HG03196 (cell line): Measurements from ENCODE around the gene ERG.

Experiments used
- ATAC-seq: cut with Tn5 transposase; IDR thresholded peaks from one replicate; pipeline ENCODE4 v1.9.1; 2021; ENCODE audit not compliant: unreplicated experiment

The ERG gene, protein sequence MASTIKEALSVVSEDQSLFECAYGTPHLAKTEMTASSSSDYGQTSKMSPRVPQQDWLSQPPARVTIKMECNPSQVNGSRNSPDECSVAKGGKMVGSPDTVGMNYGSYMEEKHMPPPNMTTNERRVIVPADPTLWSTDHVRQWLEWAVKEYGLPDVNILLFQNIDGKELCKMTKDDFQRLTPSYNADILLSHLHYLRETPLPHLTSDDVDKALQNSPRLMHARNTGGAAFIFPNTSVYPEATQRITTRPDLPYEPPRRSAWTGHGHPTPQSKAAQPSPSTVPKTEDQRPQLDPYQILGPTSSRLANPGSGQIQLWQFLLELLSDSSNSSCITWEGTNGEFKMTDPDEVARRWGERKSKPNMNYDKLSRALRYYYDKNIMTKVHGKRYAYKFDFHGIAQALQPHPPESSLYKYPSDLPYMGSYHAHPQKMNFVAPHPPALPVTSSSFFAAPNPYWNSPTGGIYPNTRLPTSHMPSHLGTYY

DNA sequence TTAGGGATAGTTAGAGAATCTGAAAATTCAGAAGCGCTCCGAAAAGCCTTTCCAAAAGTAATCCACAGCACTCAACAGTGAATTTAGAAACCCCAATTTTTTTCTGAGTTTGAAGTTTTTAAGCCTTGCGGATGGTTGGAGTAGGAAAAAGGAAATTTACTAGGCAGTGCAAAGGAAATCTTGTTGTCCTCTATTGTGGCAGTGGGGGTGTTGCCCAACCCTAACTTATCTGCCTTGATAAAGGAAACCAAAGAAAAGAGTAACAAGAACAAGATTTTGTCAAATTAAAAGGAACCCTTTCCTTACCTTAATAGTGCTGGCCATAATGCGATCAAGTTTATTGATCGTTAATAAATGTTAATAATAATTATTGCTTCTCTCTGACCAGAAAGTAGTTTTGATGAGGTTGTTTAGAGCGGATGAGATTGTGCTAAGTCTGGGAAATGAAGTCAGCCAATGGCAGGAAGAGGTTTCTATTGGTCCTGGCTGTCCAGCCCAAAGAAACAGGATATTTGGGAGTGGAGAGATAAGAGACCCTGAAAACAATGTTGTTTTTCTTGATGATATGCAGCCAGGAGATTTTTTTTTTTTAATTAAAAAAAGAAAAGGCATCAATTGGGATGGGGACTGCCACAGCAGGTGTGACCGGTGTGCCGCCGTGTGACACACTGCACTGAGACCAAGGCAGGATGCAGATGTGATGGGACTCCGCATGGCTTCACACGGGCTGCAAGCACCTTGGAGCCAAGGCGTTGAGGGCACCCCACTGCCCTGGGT, at the start of gene ERG:
TSS of gene ERG (minus strand) at position 421 of the 777 bp plus-strand sequence. CDS start at position 324, 97 bp downstream.
- no peak for ATAC-seq

GRCh38 chr21:38544661-38545060, 46.4 kb upstream of the ERG start:
- no peak for ATAC-seq

DNA sequence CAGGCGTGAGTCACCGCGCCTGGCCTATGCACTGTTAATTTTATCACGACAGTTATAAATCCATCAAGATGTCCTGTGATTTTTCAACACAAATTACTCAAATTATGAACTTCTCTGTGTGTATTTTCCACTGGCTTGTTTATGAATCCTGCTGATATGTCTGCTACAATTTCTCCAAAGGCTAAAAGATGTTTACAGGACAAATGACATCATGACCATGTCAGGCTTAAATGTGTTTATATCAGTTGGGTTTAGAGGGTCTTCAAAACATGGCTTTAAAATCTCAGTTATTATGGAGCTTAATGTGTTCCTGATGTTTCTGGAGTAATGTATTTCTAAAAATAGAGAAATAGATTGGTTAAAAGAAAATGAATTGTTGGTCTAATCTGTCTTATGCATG, 44.0 kb upstream of the ERG start:
- ATAC-seq = no peak

- no peak for ATAC-seq
Measured at GRCh38 chr21:38538353-38538752, 40.1 kb upstream of the ERG start.

DNA sequence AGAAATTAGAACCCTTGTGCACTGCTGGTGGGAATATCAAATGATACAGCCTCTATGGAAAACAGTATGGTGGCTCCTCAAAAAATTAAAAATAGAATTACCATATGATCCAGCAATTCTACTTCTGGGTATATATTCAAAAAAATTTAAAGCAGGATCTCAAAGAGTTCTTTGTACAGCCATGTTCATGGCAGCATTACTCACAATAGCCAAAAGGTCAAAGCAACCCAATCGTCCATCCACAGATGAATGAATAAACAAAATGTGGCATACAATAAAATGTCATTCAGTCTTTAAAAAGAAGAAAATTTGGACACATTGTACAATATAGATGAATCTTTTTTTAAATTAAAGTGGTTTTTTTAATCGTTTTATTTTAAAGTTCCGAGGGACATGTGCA, 36.3 kb upstream of the ERG start:
- no peak for ATAC-seq

- ATAC-seq = no peak
Measured at GRCh38 chr21:38533887-38534286, 35.6 kb upstream of the ERG start.

DNA sequence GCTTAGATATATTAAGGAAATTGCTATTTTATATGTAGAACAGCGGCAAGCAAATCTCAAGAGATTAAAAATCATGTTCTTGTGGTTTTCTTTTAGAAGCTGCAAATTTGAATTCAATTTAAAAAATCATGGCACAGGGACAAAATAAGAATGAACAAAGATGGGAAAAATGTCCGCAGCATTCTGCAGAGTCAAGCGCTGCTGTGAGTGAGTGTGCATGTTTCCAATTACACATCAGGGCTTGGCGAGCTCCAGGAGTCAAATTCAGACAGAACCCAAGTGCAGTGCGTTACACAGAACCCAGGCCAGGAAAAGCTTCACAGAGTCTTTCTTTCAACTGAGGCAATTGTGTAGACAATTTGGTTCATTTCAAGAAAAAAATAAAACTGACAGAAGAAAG, 33.3 kb upstream of the ERG start:
- ATAC-seq = no peak

DNA sequence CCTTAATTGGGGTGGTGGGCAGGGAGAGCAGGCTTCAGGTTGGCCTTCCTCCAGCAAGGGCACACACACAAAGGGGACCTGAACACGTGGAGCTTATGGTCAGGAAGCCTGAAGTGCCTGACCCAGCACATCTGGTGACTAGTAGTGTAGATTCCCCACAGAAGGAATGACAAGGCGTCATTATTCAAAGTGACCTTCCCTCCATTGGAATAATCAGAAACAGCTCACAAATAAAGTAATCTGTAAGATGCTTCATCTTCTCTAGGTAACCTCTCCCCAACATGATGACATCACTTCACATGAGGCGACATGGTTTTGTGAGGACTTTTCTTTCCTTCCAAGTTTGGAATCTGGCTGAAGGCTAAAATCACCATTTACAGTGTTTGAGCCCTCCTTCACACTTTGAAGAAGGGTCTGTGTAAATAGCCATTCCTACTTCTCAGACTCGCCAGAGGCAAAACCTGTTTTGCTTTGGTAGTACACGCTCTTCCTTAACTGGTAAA, 32.8 kb upstream of the ERG start:
- ATAC-seq = no peak

- ATAC-seq = no peak
Measured at GRCh38 chr21:38527737-38528136, 29.5 kb upstream of the ERG start.

GRCh38 chr21:38525454-38525853, 27.2 kb upstream of the ERG start:
- no peak for ATAC-seq

- ATAC-seq = no peak
Measured at GRCh38 chr21:38524168-38525153, 26.2 kb upstream of the ERG start.

DNA sequence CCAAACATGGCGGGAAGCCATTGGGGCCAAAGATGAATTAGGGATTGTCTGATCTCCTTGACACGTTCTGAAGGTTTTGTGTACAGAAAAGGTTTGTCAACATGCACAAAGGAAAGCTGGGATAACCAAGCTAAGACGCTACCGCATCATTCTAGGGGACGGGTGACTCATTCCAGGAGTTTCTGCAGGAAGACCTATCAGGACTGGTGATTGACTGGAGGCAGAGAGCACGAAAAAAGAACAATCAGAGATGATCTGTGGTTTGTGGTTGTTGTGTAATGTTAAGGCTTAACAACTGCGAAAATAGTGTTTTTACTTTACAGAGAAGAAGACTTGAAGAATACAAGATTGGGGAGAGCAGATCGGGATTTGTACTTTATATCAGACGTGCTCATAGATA, 22.2 kb upstream of the ERG start:
- ATAC-seq = no peak

- no peak for ATAC-seq
Measured at GRCh38 chr21:38511662-38512243, 13.5 kb upstream of the ERG start.

DNA sequence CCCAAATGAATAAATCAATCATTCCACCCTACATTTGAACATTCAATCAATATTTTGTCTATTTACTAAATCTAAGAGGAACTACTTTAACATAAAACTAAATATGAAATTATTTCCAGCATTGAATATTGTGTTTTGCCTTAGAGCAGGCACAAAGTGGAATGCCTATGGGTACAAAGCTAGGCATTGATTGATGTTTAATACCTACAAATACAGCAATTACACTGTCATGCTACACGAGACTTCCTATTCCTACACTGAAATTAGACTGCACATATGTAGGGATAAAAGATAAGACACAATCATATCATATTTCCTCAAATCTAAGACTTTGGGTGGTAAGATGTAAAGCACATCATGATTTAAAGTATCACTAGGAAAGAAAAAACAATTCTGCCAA, 12.9 kb upstream of the ERG start:
- ATAC-seq = no peak

DNA sequence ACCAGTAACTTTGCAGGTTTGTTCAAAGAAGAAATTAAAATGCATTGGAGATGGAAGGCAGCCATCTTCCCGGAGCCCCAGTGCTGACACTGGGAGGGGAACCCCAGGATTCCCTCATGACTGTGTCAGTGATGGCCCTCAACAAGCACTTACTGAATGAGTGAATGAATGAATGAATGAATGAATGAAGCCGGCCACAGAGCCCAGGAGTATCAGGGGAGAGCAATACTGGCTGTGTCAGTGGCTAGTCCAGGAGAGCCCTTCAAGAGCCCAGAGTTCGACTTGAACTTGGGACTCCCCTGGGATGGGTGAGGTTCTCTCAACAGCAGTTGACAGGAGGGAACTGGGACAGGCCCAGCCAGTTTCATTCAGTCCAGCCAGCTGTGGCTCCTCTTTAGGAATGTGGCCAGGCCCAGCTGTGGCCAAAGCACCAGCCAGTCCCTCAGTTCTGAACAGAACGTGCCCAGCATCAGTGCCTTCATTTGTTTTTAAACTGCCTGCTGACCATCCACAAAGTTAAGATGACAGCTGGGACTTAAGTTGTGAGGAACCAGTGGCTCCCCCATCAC, 9.2 kb upstream of the ERG start:
- ATAC-seq = no peak

DNA sequence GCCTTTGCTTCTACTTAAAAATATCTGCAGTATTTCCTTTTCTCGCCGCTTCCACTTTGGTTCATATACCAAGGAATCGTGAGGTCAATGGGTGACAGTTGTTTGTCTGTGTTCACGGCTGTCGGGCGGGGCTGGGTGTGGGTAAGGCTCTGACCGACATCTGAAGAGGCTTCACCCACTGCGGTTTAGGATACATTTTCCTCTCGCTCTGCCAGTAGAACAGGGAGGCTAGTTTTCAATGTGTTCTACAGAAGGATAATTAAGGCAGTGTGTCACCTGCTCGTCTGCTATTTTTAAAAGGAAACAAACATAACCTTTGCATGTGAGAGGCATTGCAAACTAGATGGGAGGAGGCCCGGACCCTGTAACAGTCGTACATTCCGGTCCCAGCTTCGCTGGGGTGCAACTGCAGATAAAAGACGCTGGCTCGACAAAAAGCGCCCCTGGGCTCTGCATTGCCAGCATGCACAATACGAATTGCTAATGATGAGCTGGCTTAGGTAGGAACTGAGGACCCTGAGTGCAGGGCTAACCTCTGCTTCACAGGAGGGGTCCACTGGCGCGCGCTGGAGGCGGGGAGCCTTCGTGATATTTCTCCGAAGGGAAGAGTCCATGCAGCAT, 8.5 kb upstream of the ERG start:
- ATAC-seq = no peak

GRCh38 chr21:38505654-38506523, 7.6 kb upstream of the ERG start:
- ATAC-seq = no peak

DNA sequence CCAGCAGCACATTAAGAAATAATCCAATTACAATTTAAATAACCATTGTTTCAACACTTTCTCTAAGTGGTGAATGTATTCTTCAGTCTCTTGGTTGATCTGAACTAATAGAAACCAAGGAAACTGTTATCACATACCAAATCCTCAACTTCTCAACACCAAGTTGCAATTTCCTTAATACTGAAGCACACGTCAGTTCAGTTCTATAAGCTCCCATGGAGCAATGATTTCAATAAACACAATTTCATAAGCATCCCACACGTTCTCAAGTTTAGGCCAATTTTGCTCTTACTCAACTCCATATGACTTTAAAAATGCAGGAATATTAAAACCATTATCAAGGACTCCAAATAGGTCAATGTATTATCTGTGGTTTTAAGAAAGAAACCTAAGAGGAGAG, 5.8 kb upstream of the ERG start:
- ATAC-seq = no peak

GRCh38 chr21:38503583-38503982, 5.3 kb upstream of the ERG start:
- ATAC-seq = no peak
